GM23338 (cell line): ENCODE measurements around the gene SHISAL1. TPM values are rescaled to one million over a fixed set of nuclear protein-coding genes. Genes with fewer than 3 reads are reported as not detected.
"Not testable (repeated sequence)": the region's sequence is repeated elsewhere in the genome, so short reads cannot be mapped to it uniquely, and the experiment has no call there.

ENCODE experiments used
- ATAC-seq: fragments of 200-7000 bp; cut with Tn5 transposase; 3 replicates; pipeline ENCODE4 v1.9.1; 2020
- DNase-seq: peaks from one replicate; pipeline ENCODE4 v3.0.0-alpha.2; 2015; ENCODE audit warnings: low spot score
- H2AFZ ChIP-seq: fragments of 200-600 bp; sonication (generic); 2 replicates; pipeline ENCODE4 v1.8.0; 2016; ENCODE audit warnings: antibody characterized with exemption, mild to moderate bottlenecking, moderate library complexity
- H3F3A ChIP-seq: fragments of 200-600 bp; sonication (generic); replicated peaks from 2 replicates; pipeline ENCODE4 v1.8.0; 2017; ENCODE audit warnings: antibody characterized with exemption, mixed run types, low read depth
- H3K27ac ChIP-seq: fragments of 200-600 bp; sonication (generic); 2 replicates; pipeline ENCODE4 v1.6.1; 2016; ENCODE audit warnings: low read depth
- H3K27me3 ChIP-seq: fragments of 200-600 bp; sonication (generic); 2 replicates; pipeline ENCODE4 v1.8.0; 2016; ENCODE audit warnings: mild to moderate bottlenecking, mixed run types, moderate library complexity; ENCODE audit not compliant: insufficient read depth
- H3K36me3 ChIP-seq: fragments of 200-600 bp; sonication (generic); 2 replicates; pipeline ENCODE4 v1.8.0; 2016; ENCODE audit warnings: mild to moderate bottlenecking; ENCODE audit not compliant: insufficient read depth
- H3K4me1 ChIP-seq: fragments of 200-600 bp; sonication (generic); 2 replicates; pipeline ENCODE4 v1.8.0; 2016; ENCODE audit warnings: mild to moderate bottlenecking, moderate library complexity; ENCODE audit not compliant: insufficient read depth
- H3K4me2 ChIP-seq: fragments of 200-600 bp; sonication (generic); 2 replicates; pipeline ENCODE4 v1.7.1; 2017; ENCODE audit warnings: mixed run types
- H3K4me3 ChIP-seq: fragments of 200-600 bp; sonication (generic); 2 replicates; pipeline ENCODE4 v1.6.1; 2016; ENCODE audit warnings: mixed run types
- H3K79me2 ChIP-seq: fragments of 200-600 bp; sonication (generic); replicated peaks from 2 replicates; pipeline ENCODE4 v1.8.0; 2017; ENCODE audit warnings: mild to moderate bottlenecking; ENCODE audit not compliant: insufficient read depth
- H3K9me2 ChIP-seq: fragments of 200-600 bp; sonication (generic); 2 replicates; pipeline ENCODE4 v1.8.0; 2017; ENCODE audit not compliant: insufficient read depth
- H4K20me1 ChIP-seq: fragments of 200-600 bp; sonication (generic); replicated peaks from 2 replicates; pipeline ENCODE4 v1.8.0; 2017; ENCODE audit warnings: mild to moderate bottlenecking; ENCODE audit not compliant: insufficient read depth
- H3K27ac Mint-ChIP-seq: 2 replicates; pipeline ENCODE4 v1.8.0; 2020; ENCODE audit warnings: inconsistent platforms, mild to moderate bottlenecking, moderate library complexity, mixed read lengths
- H3K27me3 Mint-ChIP-seq: 3 replicates; pipeline ENCODE4 v1.8.0; 2022; ENCODE audit warnings: low read depth, mild to moderate bottlenecking, moderate library complexity, mixed read lengths, inconsistent platforms; ENCODE audit not compliant: insufficient read depth, poor library complexity
- H3K36me3 Mint-ChIP-seq: 3 replicates; pipeline ENCODE4 v1.8.0; 2021; ENCODE audit warnings: low read depth, mild to moderate bottlenecking, inconsistent platforms, moderate library complexity, mixed read lengths
- H3K4me1 Mint-ChIP-seq: 3 replicates; pipeline ENCODE4 v1.8.0; 2020; ENCODE audit warnings: mild to moderate bottlenecking, inconsistent platforms, mixed read lengths
- H3K4me3 Mint-ChIP-seq: 3 replicates; pipeline ENCODE4 v1.8.0; 2021; ENCODE audit warnings: moderate library complexity, mild to moderate bottlenecking, inconsistent platforms, mixed read lengths
- H3K9me3 Mint-ChIP-seq: 3 replicates; pipeline ENCODE4 v1.8.0; 2020; ENCODE audit warnings: moderate library complexity, mild to moderate bottlenecking, inconsistent platforms, mixed read lengths
- CREB1 ChIP-seq: fragments of 250-450 bp; sonication (Bioruptor Pico); IDR thresholded peaks from 2 replicates; pipeline ENCODE4 v1.5.0; 2020; ENCODE audit warnings: low read depth, mild to moderate bottlenecking, moderate library complexity
- EZH2 ChIP-seq: fragments of 200-600 bp; sonication (generic); IDR thresholded peaks from one replicate; pipeline ENCODE4 v1.8.0; 2017; ENCODE audit warnings: antibody characterized with exemption, mild to moderate bottlenecking, low read depth; ENCODE audit not compliant: unreplicated experiment
- EZH2phosphoT487 ChIP-seq: fragments of 200-600 bp; sonication (generic); IDR thresholded peaks from one replicate; pipeline ENCODE4 v1.8.1; 2018; ENCODE audit warnings: antibody characterized with exemption; ENCODE audit not compliant: unreplicated experiment
- JUNB ChIP-seq: IDR thresholded peaks from one replicate; pipeline ENCODE4 v1.6.1; 2016; ENCODE audit warnings: antibody characterized with exemption; ENCODE audit not compliant: unreplicated experiment
- NANOG ChIP-seq: IDR thresholded peaks from 2 replicates; pipeline ENCODE4 v1.6.1; 2016; ENCODE audit warnings: antibody characterized with exemption, borderline replicate concordance
- POLR2AphosphoS5 ChIP-seq: IDR thresholded peaks from 2 replicates; pipeline ENCODE4 v1.6.1; 2016; ENCODE audit warnings: antibody characterized with exemption, low read depth
- STAT1 ChIP-seq: IDR thresholded peaks from one replicate; pipeline ENCODE4 v1.6.1; 2016; ENCODE audit warnings: antibody characterized with exemption; ENCODE audit not compliant: unreplicated experiment
- ZNF114 ChIP-seq: fragments of 250-450 bp; sonication (Bioruptor Pico); IDR thresholded peaks from 2 replicates; pipeline ENCODE4 v1.5.0; 2020; ENCODE audit warnings: mild to moderate bottlenecking, moderate library complexity
- polyA plus RNA-seq: library from polyadenylated mRNA; unstranded; fragments of >200 nt; fragmentation: Nextera tagmentation; extraction: Ambion mirVana; gene quantifications from 2 replicates; pipeline ENCODE4 v1.2.1, GENCODE V29; 2016
- total RNA-seq: library from RNA; depleted of rRNA; stranded (reverse); fragments of >200 nt; shearing (Covaris generic); gene quantifications from 2 replicates; pipeline ENCODE4 v1.2.3, GENCODE V29; 2014
- TF ChIP-seq, protein P1 (sequence below): fragments of 250-450 bp; sonication (Bioruptor Pico); IDR thresholded peaks from 2 replicates; pipeline ENCODE4 v1.5.0; 2020; ENCODE audit warnings: mild to moderate bottlenecking, moderate library complexity
- TF ChIP-seq, protein P2 (sequence below): IDR thresholded peaks from 2 replicates; pipeline ENCODE4 v1.6.1; 2016; ENCODE audit warnings: antibody characterized with exemption
- TF ChIP-seq, protein P3 (sequence below), 2 experiments: fragments of 200-600 bp in 1 of 2; sonication (generic) in 1 of 2; conservative IDR thresholded peaks; 2 replicates each; pipeline versions ENCODE4 v1.5.1 to v1.6.1; 2016 to 2017; ENCODE audit warnings: antibody characterized with exemption in 2 of 2, low read depth in 2 of 2, mild to moderate bottlenecking in 2 of 2, moderate library complexity in 1 of 2

Gene SHISAL1
- total and polyA plus RNA-seq, 2 experiments from 2014 or later = 0.71 to 3.4 TPM

DNA sequence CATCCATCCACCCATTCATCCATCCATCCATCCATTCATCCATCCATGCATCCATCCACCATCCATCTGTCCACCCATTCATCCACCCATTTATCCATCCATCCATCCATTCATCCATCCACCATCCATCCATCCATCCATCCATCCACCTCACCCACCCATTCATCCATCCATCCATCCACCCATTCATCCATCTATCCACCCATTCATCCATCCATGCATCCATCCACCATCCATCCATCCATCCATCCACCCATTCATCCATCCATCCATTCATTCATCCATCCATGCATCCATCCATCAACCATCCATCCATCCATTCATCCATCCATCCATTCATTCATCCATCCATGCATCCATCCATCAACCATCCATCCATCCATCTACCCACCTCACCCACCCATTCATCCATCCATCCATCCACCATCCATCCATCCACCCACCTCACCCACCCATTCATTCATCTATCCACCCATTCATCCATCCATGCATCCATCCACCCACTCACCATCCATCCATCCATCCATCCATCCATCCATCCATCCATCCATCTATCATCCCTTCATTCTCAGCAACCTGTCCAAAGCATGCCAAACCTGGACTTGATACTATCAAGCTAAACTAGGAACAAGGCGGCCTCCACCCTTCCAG is 10.5 kb upstream of the SHISAL1 start:
- not testable (repeated sequence) for ATAC-seq, DNase-seq, H3K27ac Mint-ChIP-seq

GRCh38 chr22:44319685-44320084 is 6.9 kb upstream of the SHISAL1 start:
- H3K27ac ChIP-seq = no peak overlapping the region
- H3K4me2 ChIP-seq = no peak overlapping the region
- H3K36me3 Mint-ChIP-seq = no peaks in the 10 kb centered on the region
- ATAC-seq (no peak), DNase-seq (no peak)
- H3K27me3 ChIP-seq = no peaks in the 10 kb centered on the region
- 0 out of 2 replicates have a peak, but pooled peaks cover 3% of the 10 kb centered on the region for H3K9me2 ChIP-seq
- peaks cover 5% of the 10 kb centered on the region for H3K27me3 Mint-ChIP-seq
- H3K4me3 ChIP-seq = no peak overlapping the region
- H4K20me1 ChIP-seq = no peaks in the 10 kb centered on the region
- H3K4me3 Mint-ChIP-seq = no peak overlapping the region
- H3K9me3 Mint-ChIP-seq = no peaks in the 10 kb centered on the region
- 0 out of 3 replicates have a peak, but pooled peaks cover 2% of the 10 kb centered on the region for H3K4me1 Mint-ChIP-seq
- no peak overlapping the region for H2AFZ ChIP-seq
- no peak overlapping the region for H3K27ac Mint-ChIP-seq
- no peaks in the 10 kb centered on the region for H3K4me1 ChIP-seq
- H3K36me3 ChIP-seq = no peaks in the 10 kb centered on the region
- H3F3A ChIP-seq = no peaks in the 10 kb centered on the region
- no peaks in the 10 kb centered on the region for H3K79me2 ChIP-seq
- TF ChIP-seq, protein P1, sequence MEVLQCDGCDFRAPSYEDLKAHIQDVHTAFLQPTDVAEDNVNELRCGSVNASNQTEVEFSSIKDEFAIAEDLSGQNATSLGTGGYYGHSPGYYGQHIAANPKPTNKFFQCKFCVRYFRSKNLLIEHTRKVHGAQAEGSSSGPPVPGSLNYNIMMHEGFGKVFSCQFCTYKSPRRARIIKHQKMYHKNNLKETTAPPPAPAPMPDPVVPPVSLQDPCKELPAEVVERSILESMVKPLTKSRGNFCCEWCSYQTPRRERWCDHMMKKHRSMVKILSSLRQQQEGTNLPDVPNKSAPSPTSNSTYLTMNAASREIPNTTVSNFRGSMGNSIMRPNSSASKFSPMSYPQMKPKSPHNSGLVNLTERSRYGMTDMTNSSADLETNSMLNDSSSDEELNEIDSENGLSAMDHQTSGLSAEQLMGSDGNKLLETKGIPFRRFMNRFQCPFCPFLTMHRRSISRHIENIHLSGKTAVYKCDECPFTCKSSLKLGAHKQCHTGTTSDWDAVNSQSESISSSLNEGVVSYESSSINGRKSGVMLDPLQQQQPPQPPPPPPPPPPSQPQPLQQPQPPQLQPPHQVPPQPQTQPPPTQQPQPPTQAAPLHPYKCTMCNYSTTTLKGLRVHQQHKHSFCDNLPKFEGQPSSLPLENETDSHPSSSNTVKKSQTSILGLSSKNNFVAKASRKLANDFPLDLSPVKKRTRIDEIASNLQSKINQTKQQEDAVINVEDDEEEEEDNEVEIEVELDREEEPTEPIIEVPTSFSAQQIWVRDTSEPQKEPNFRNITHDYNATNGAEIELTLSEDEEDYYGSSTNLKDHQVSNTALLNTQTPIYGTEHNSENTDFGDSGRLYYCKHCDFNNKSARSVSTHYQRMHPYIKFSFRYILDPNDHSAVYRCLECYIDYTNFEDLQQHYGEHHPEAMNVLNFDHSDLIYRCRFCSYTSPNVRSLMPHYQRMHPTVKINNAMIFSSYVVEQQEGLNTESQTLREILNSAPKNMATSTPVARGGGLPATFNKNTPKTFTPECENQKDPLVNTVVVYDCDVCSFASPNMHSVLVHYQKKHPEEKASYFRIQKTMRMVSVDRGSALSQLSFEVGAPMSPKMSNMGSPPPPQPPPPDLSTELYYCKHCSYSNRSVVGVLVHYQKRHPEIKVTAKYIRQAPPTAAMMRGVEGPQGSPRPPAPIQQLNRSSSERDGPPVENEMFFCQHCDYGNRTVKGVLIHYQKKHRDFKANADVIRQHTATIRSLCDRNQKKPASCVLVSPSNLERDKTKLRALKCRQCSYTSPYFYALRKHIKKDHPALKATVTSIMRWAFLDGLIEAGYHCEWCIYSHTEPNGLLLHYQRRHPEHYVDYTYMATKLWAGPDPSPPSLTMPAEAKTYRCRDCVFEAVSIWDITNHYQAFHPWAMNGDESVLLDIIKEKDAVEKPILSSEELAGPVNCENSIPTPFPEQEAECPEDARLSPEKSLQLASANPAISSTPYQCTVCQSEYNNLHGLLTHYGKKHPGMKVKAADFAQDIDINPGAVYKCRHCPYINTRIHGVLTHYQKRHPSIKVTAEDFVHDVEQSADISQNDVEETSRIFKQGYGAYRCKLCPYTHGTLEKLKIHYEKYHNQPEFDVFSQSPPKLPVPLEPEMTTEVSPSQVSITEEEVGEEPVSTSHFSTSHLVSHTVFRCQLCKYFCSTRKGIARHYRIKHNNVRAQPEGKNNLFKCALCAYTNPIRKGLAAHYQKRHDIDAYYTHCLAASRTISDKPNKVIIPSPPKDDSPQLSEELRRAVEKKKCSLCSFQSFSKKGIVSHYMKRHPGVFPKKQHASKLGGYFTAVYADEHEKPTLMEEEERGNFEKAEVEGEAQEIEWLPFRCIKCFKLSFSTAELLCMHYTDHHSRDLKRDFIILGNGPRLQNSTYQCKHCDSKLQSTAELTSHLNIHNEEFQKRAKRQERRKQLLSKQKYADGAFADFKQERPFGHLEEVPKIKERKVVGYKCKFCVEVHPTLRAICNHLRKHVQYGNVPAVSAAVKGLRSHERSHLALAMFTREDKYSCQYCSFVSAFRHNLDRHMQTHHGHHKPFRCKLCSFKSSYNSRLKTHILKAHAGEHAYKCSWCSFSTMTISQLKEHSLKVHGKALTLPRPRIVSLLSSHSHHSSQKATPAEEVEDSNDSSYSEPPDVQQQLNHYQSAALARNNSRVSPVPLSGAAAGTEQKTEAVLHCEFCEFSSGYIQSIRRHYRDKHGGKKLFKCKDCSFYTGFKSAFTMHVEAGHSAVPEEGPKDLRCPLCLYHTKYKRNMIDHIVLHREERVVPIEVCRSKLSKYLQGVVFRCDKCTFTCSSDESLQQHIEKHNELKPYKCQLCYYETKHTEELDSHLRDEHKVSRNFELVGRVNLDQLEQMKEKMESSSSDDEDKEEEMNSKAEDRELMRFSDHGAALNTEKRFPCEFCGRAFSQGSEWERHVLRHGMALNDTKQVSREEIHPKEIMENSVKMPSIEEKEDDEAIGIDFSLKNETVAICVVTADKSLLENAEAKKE (CRISPR knock-in tag) = no peak
- TF ChIP-seq EZH2 (no peak), EZH2phosphoT487 (no peak), STAT1 (no peak), POLR2AphosphoS5 (no peak), JUNB (no peak), CREB1 (CRISPR knock-in tag) (no peak), ZNF114 (CRISPR knock-in tag) (no peak), NANOG (no peak)
- TF ChIP-seq, protein P2, sequence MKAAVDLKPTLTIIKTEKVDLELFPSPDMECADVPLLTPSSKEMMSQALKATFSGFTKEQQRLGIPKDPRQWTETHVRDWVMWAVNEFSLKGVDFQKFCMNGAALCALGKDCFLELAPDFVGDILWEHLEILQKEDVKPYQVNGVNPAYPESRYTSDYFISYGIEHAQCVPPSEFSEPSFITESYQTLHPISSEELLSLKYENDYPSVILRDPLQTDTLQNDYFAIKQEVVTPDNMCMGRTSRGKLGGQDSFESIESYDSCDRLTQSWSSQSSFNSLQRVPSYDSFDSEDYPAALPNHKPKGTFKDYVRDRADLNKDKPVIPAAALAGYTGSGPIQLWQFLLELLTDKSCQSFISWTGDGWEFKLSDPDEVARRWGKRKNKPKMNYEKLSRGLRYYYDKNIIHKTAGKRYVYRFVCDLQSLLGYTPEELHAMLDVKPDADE = no peak
- TF ChIP-seq, protein P3, sequence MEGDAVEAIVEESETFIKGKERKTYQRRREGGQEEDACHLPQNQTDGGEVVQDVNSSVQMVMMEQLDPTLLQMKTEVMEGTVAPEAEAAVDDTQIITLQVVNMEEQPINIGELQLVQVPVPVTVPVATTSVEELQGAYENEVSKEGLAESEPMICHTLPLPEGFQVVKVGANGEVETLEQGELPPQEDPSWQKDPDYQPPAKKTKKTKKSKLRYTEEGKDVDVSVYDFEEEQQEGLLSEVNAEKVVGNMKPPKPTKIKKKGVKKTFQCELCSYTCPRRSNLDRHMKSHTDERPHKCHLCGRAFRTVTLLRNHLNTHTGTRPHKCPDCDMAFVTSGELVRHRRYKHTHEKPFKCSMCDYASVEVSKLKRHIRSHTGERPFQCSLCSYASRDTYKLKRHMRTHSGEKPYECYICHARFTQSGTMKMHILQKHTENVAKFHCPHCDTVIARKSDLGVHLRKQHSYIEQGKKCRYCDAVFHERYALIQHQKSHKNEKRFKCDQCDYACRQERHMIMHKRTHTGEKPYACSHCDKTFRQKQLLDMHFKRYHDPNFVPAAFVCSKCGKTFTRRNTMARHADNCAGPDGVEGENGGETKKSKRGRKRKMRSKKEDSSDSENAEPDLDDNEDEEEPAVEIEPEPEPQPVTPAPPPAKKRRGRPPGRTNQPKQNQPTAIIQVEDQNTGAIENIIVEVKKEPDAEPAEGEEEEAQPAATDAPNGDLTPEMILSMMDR (conservative IDR thresholded peaks at IDR 0.05; ENCODE audit: low read depth in 2 of 2) = no peak

More for the DNA sequence above, 10.5 kb upstream of the SHISAL1 start:
- not testable (repeated sequence) for H2AFZ ChIP-seq, H3F3A ChIP-seq, H3K4me3 Mint-ChIP-seq, H3K27me3 ChIP-seq, H3K36me3 Mint-ChIP-seq, H3K4me3 ChIP-seq, H3K9me3 Mint-ChIP-seq, H4K20me1 ChIP-seq, H3K79me2 ChIP-seq, H3K27me3 Mint-ChIP-seq, H3K27ac ChIP-seq, H3K9me2 ChIP-seq, H3K36me3 ChIP-seq, H3K4me2 ChIP-seq, H3K4me1 ChIP-seq
- peaks cover 21% of the 10 kb centered on the region for H3K4me1 Mint-ChIP-seq
